ENCODE measurements around the gene ZNF853. TPM values are rescaled to one million over a fixed set of nuclear protein-coding genes. Genes with fewer than 3 reads are reported as not detected.

Gene ZNF853
- total RNA-seq, 2 experiments from 2014 or later: 0.30 to 0.33 TPM

GRCh38 chr7:6613706-6614105, 1.7 kb upstream of the ZNF853 start:
- Mint-ChIP-seq H3K4me3 (no peak overlapping the region), H3K4me1 (peaks cover 14% of the 10 kb centered on the region), H3K27me3 (peaks cover 27% of the 10 kb centered on the region), H3K36me3 (ENCODE audit: low read depth) (peaks cover 4% of the 10 kb centered on the region), H3K27ac (no peak overlapping the region), H3K9me3 (no peaks in the 10 kb centered on the region)
- ChIA-PET POLR2A (no interaction called here), CTCF (no interaction called here)
- no peak for DNase-seq

- CTCF ChIA-PET: interaction anchor here (0.6 kb wide), 1 partner anchor 9 kb away, joined by 3 read pairs; no protein-coding TSS in a partner anchor
- H3K4me1 Mint-ChIP-seq: peaks cover 28% of the 10 kb centered on the region
- H3K36me3 Mint-ChIP-seq (ENCODE audit: low read depth): peaks cover under 1% of the 10 kb centered on the region
- H3K27ac Mint-ChIP-seq: no peak overlapping the region
- H3K9me3 Mint-ChIP-seq: no peaks in the 10 kb centered on the region
- no peak for DNase-seq
- peak overlapping the region; percentile 32 for H3K4me3 Mint-ChIP-seq
- H3K27me3 Mint-ChIP-seq: peaks cover 27% of the 10 kb centered on the region
- POLR2A ChIA-PET: no interaction called here
Measured at GRCh38 chr7:6615723-6616555, 529 bp downstream of the ZNF853 start.

GRCh38 chr7:6616854-6617643, 1.6 kb downstream of the ZNF853 start:
- Mint-ChIP-seq H3K36me3 (ENCODE audit: low read depth) (peaks cover 3% of the 10 kb centered on the region), H3K27me3 (peaks cover 27% of the 10 kb centered on the region), H3K9me3 (no peaks in the 10 kb centered on the region), H3K4me3 (no peak overlapping the region), H3K4me1 (peaks cover 33% of the 10 kb centered on the region), H3K27ac (no peak overlapping the region)
- ChIA-PET POLR2A (no interaction called here), CTCF (interaction anchor here (0.6 to 1.0 kb wide), 2 partner anchors 10 to 72 kb away, joined by 3 read pairs; no protein-coding TSS in a partner anchor)
- no peak for DNase-seq

GRCh38 chr7:6618621-6619020, 3.2 kb downstream of the ZNF853 start:
- Mint-ChIP-seq H3K4me1 (peaks cover 40% of the 10 kb centered on the region), H3K4me3 (no peak overlapping the region), H3K9me3 (no peaks in the 10 kb centered on the region), H3K27me3 (peaks cover 21% of the 10 kb centered on the region), H3K36me3 (ENCODE audit: low read depth) (peaks cover 5% of the 10 kb centered on the region), H3K27ac (no peak overlapping the region)
- ChIA-PET CTCF (interaction anchor here (0.6 to 1.2 kb wide), 3 partner anchors 12 to 29 kb away, joined by 3 read pairs; partner anchors contain the start of gene INTS15), POLR2A (no interaction called here)
- no peak for DNase-seq

- DNase-seq: no peak
- no peak overlapping the region for H3K4me3 Mint-ChIP-seq
- peaks cover 5% of the 10 kb centered on the region for H3K36me3 Mint-ChIP-seq (ENCODE audit: low read depth)
- H3K27me3 Mint-ChIP-seq: peaks cover 13% of the 10 kb centered on the region
- no peaks in the 10 kb centered on the region for H3K9me3 Mint-ChIP-seq
- H3K4me1 Mint-ChIP-seq: peaks cover 46% of the 10 kb centered on the region
- ChIA-PET CTCF (interaction anchor here (0.8 to 2.7 kb wide), 4 partner anchors 8 to 104 kb away, joined by 3 to 9 read pairs (median 3); partner anchors contain the start of gene INTS15), POLR2A (no interaction called here)
- peak overlapping the region; percentile 13 for H3K27ac Mint-ChIP-seq
Measured at GRCh38 chr7:6619961-6620360, 4.6 kb downstream of the ZNF853 start.

- DNase-seq: no peak
- peaks cover 5% of the 10 kb centered on the region for H3K36me3 Mint-ChIP-seq (ENCODE audit: low read depth)
Measured at GRCh38 chr7:6621195-6622133, 6.1 kb downstream of the ZNF853 start.

GRCh38 chr7:6622134-6622710, 6.8 kb downstream of the ZNF853 start:
- ChIA-PET CTCF (interaction anchor here (0.5 to 2.7 kb wide), 5 partner anchors 10 to 111 kb away, joined by 3 to 9 read pairs (median 3); partner anchors contain the start of gene INTS15), POLR2A (no interaction called here)
- H3K4me3 Mint-ChIP-seq: no peak overlapping the region
- H3K27me3 Mint-ChIP-seq: peaks cover 9% of the 10 kb centered on the region
- H3K27ac Mint-ChIP-seq: no peak overlapping the region
- no peaks in the 10 kb centered on the region for H3K9me3 Mint-ChIP-seq
- peaks cover 5% of the 10 kb centered on the region for H3K36me3 Mint-ChIP-seq (ENCODE audit: low read depth)
- H3K4me1 Mint-ChIP-seq: peaks cover 45% of the 10 kb centered on the region
- no peak for DNase-seq

More at GRCh38 chr7:6621195-6622133, 6.1 kb downstream of the ZNF853 start:
- Mint-ChIP-seq H3K27me3 (peaks cover 11% of the 10 kb centered on the region), H3K9me3 (no peaks in the 10 kb centered on the region), H3K4me1 (peaks cover 46% of the 10 kb centered on the region), H3K27ac (peak overlapping the region; percentile 48), H3K4me3 (no peak overlapping the region)
- ChIA-PET CTCF (interaction anchor here (0.5 to 2.7 kb wide), 5 partner anchors 10 to 110 kb away, joined by 3 to 9 read pairs (median 3); no protein-coding TSS in a partner anchor), POLR2A (no interaction called here)

- ChIA-PET CTCF (interaction anchor here (0.6 to 1.7 kb wide), 2 partner anchors 34 to 357 kb away, joined by 3 read pairs; partner anchors contain the start of gene INTS15), POLR2A (no interaction called here)
- Mint-ChIP-seq H3K9me3 (no peaks in the 10 kb centered on the region), H3K4me1 (peaks cover 40% of the 10 kb centered on the region), H3K27me3 (no peaks in the 10 kb centered on the region), H3K36me3 (ENCODE audit: low read depth) (peaks cover 5% of the 10 kb centered on the region), H3K4me3 (peak overlapping the region; percentile 33), H3K27ac (peak overlapping the region; percentile 92)
- DNase-seq: peak; percentile 35
Measured at GRCh38 chr7:6623589-6624245, 8.3 kb downstream of the ZNF853 start.

GRCh38 chr7:6624246-6624611, 8.8 kb downstream of the ZNF853 start:
- no peaks in the 10 kb centered on the region for H3K27me3 Mint-ChIP-seq
- ChIA-PET CTCF (interaction anchor here (0.6 to 1.7 kb wide), 2 partner anchors 34 to 356 kb away, joined by 3 read pairs; partner anchors contain the start of gene INTS15), POLR2A (no interaction called here)
- H3K9me3 Mint-ChIP-seq: no peaks in the 10 kb centered on the region
- H3K4me1 Mint-ChIP-seq: peaks cover 39% of the 10 kb centered on the region
- no peak for DNase-seq
- H3K4me3 Mint-ChIP-seq: peak overlapping the region; percentile 33
- peaks cover 5% of the 10 kb centered on the region for H3K36me3 Mint-ChIP-seq (ENCODE audit: low read depth)
- H3K27ac Mint-ChIP-seq: peak overlapping the region; percentile 92

- no peaks in the 10 kb centered on the region for H3K9me3 Mint-ChIP-seq
- POLR2A ChIA-PET: no interaction called here
- no peak overlapping the region for H3K27ac Mint-ChIP-seq
- DNase-seq: no peak
- peaks cover 2% of the 10 kb centered on the region for H3K36me3 Mint-ChIP-seq (ENCODE audit: low read depth)
- peaks cover 15% of the 10 kb centered on the region for H3K4me1 Mint-ChIP-seq
- no peaks in the 10 kb centered on the region for H3K27me3 Mint-ChIP-seq
- CTCF ChIA-PET: no interaction called here
- H3K4me3 Mint-ChIP-seq: no peak overlapping the region
Measured at GRCh38 chr7:6628045-6628444, 12.6 kb downstream of the ZNF853 start.

- Mint-ChIP-seq H3K27me3 (no peaks in the 10 kb centered on the region), H3K4me1 (peaks cover 2% of the 10 kb centered on the region), H3K27ac (no peak overlapping the region), H3K36me3 (ENCODE audit: low read depth) (no peaks in the 10 kb centered on the region), H3K4me3 (no peak overlapping the region), H3K9me3 (no peaks in the 10 kb centered on the region)
- DNase-seq: no peak
- ChIA-PET POLR2A (no interaction called here), CTCF (interaction anchor here (1.4 kb wide), 1 partner anchor 11 kb away, joined by 3 read pairs; no protein-coding TSS in a partner anchor)
Measured at GRCh38 chr7:6630007-6630849, 14.8 kb downstream of the ZNF853 start.

All from activated CD4-positive, alpha-beta T cell treated with anti-CD3 and anti-CD28 coated beads, Interleukin-2, amount 10 ng/mL, durations not matched to agents 7 days and 5 days (primary cell).